T-helper 1 cell treated with Interleukin-12 subunit alpha and Interleukin-12 subunit beta and Interleukin-4 antibody, amounts not matched to agents 30 μg/mL and 1 μg/mL, for 36 hours (primary cell): ENCODE measurements around the gene YPEL2.

Experiments used
- H3K27ac Mint-ChIP-seq: one replicate; pipeline ENCODE4 v1.8.0; 2021; ENCODE audit warnings: mild to moderate bottlenecking, mixed read lengths
- H3K27me3 Mint-ChIP-seq: one replicate; pipeline ENCODE4 v1.8.0; 2021; ENCODE audit warnings: low read depth, mixed read lengths
- H3K36me3 Mint-ChIP-seq: one replicate; pipeline ENCODE4 v1.8.0; 2021; ENCODE audit warnings: low read depth, mixed read lengths
- H3K4me1 Mint-ChIP-seq: one replicate; pipeline ENCODE4 v1.8.0; 2021; ENCODE audit warnings: low read depth, mixed read lengths
- H3K4me3 Mint-ChIP-seq: one replicate; pipeline ENCODE4 v1.8.0; 2021; ENCODE audit warnings: mild to moderate bottlenecking, moderate library complexity, mixed read lengths
- H3K9me3 Mint-ChIP-seq: one replicate; pipeline ENCODE4 v1.8.0; 2021; ENCODE audit warnings: mixed read lengths

Gene YPEL2

GRCh38 chr17:59372138-59372751 lies 40.8 kb downstream of the YPEL2 start:
- no peak overlapping the region for H3K4me3 Mint-ChIP-seq
- H3K27ac Mint-ChIP-seq: peak overlapping the region; percentile 38
- H3K36me3 Mint-ChIP-seq: peaks cover 9% of the 10 kb centered on the region
- H3K9me3 Mint-ChIP-seq: no peaks in the 10 kb centered on the region
- H3K4me1 Mint-ChIP-seq: peaks cover 56% of the 10 kb centered on the region
- no peaks in the 10 kb centered on the region for H3K27me3 Mint-ChIP-seq

DNA sequence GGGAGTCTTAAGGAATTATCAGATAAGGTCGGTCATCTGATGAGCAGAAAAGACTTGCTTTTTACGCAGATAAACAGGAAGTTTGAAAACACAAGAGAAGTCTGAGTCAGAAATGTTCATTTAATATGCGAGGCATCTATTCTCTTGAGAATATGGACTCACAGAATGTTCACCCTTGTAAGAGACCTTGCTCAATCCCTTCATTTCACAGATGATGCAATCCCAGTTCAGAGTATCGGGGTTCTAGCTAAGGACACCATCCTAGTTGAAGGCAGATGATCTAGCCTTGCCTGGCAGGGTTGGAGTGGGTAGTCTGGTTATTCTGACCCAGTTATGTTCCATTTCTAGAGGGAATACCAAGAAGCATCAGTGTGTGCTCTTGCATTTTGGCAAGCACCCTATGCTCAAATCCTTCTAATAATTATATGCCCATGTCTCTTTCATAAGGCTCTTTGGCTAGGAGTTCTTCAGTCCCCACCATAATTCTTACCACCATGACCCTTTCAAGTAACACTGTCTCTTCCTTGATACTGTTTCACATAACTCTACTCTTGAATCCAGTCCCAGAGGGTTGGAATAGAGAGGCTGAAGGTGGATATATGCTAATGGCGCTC lies 42.5 kb downstream of the YPEL2 start:
- no peaks in the 10 kb centered on the region for H3K27me3 Mint-ChIP-seq
- H3K4me3 Mint-ChIP-seq: peak overlapping the region; percentile 32
- peaks cover 51% of the 10 kb centered on the region for H3K4me1 Mint-ChIP-seq
- no peaks in the 10 kb centered on the region for H3K9me3 Mint-ChIP-seq
- peaks cover 9% of the 10 kb centered on the region for H3K36me3 Mint-ChIP-seq
- H3K27ac Mint-ChIP-seq: peak overlapping the region; percentile 67

DNA sequence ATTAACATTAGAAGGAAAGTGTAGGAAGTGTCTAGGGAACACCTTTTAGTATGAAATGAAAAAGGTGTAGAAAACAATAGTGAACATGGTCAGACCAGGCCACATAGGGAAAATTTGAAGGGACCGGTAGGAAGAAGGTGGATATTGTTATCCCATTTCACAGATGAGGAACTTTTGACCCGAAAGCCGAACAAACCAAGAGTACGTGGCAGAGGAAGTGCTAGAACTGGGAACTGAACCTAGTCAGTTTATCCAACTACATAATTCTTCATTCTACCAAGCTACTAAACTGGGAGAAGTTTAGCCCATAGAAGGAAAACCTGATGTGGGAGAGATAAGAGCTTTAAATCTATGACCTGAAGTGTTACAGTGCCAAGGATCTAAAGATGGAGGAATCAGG lies 43.2 kb downstream of the YPEL2 start:
- no peak overlapping the region for H3K4me3 Mint-ChIP-seq
- peaks cover 9% of the 10 kb centered on the region for H3K36me3 Mint-ChIP-seq
- H3K27me3 Mint-ChIP-seq: no peaks in the 10 kb centered on the region
- peaks cover 51% of the 10 kb centered on the region for H3K4me1 Mint-ChIP-seq
- H3K27ac Mint-ChIP-seq: peak overlapping the region; percentile 67
- no peaks in the 10 kb centered on the region for H3K9me3 Mint-ChIP-seq

GRCh38 chr17:59375857-59376256 lies 44.4 kb downstream of the YPEL2 start:
- H3K9me3 Mint-ChIP-seq: no peaks in the 10 kb centered on the region
- no peaks in the 10 kb centered on the region for H3K27me3 Mint-ChIP-seq
- H3K4me3 Mint-ChIP-seq: no peak overlapping the region

DNA sequence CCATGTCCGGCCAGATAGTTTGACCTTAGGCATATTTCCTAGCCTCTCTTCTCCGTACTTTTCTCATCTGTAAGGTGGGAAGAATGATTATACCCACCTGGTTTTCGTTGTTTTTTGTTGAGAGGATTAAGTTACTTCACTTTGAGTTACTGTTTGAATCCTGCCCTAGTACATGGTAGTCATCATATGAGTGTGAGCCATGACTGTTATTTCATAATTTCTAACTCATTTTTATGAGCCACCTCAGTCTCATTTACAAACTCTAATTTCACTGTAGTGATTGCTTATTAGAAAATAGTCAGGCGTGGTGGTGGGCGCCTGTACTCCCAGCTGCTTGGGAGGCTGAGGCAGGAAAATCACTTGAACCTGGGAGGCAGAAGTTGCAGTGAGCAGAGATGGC lies 45.1 kb downstream of the YPEL2 start:
- peaks cover 48% of the 10 kb centered on the region for H3K4me1 Mint-ChIP-seq
- H3K27ac Mint-ChIP-seq: no peak overlapping the region

More at GRCh38 chr17:59375857-59376256, 44.4 kb downstream of the YPEL2 start:
- Mint-ChIP-seq H3K27ac (no peak overlapping the region), H3K36me3 (peaks cover 11% of the 10 kb centered on the region), H3K4me1 (peaks cover 51% of the 10 kb centered on the region)

DNA sequence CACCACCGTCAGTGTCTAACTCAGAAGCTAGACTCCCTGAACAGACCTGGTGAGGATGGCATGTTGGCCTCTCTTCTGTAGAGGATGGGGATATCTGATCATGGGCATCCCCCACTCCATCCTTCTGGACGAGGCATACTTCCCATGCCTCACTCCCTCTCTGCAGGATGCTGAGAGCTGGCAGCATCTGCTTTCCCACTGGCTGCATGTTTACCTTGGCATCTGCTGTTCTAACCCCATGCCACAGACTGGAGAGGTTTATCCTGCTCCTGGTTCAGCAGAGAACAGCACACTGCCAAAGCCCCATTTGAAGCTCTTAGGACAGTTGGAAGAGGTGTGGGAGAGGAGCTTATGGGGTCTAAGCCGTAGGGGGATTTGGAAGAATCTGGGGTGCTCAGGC lies 46.0 kb downstream of the YPEL2 start:
- Mint-ChIP-seq H3K9me3 (no peaks in the 10 kb centered on the region), H3K4me1 (peaks cover 44% of the 10 kb centered on the region), H3K4me3 (no peak overlapping the region), H3K36me3 (peaks cover 9% of the 10 kb centered on the region), H3K27ac (no peak overlapping the region), H3K27me3 (no peaks in the 10 kb centered on the region)

More for the DNA sequence above, 45.1 kb downstream of the YPEL2 start:
- H3K27me3 Mint-ChIP-seq: no peaks in the 10 kb centered on the region
- H3K36me3 Mint-ChIP-seq: peaks cover 9% of the 10 kb centered on the region
- H3K4me3 Mint-ChIP-seq: no peak overlapping the region
- no peaks in the 10 kb centered on the region for H3K9me3 Mint-ChIP-seq

DNA sequence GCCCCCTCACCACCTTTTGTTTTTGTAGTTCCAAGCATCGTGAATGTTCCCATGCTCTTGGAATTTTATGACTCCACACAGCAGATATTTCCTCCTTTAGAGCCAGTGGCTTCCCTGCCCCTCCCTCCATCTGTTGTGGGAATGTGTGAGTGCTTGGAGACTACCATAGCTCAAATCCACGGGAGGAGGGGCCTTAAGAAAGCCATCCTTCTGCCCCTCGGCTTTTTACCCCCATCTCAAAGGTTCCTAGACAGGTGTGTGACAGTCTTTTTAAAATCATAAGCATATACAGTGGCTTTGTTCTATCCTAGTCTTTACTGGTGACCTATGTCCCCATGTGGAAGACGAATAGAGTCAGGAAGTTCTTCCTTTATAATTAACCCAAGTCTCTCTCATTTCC lies 47.2 kb downstream of the YPEL2 start:
- Mint-ChIP-seq H3K9me3 (no peaks in the 10 kb centered on the region), H3K36me3 (peaks cover 6% of the 10 kb centered on the region), H3K27me3 (no peaks in the 10 kb centered on the region), H3K4me3 (no peak overlapping the region), H3K27ac (no peak overlapping the region), H3K4me1 (peaks cover 36% of the 10 kb centered on the region)

GRCh38 chr17:59380474-59380873 lies 49.0 kb downstream of the YPEL2 start:
- Mint-ChIP-seq H3K27ac (no peak overlapping the region), H3K4me3 (no peak overlapping the region), H3K36me3 (peaks cover 3% of the 10 kb centered on the region), H3K27me3 (no peaks in the 10 kb centered on the region), H3K9me3 (no peaks in the 10 kb centered on the region), H3K4me1 (peaks cover 18% of the 10 kb centered on the region)

- no peaks in the 10 kb centered on the region for H3K9me3 Mint-ChIP-seq
- H3K4me1 Mint-ChIP-seq: peaks cover 9% of the 10 kb centered on the region
- no peak overlapping the region for H3K27ac Mint-ChIP-seq
- H3K4me3 Mint-ChIP-seq: no peak overlapping the region
- H3K27me3 Mint-ChIP-seq: peaks cover 4% of the 10 kb centered on the region
- peaks cover 3% of the 10 kb centered on the region for H3K36me3 Mint-ChIP-seq
These were observed 50.5 kb downstream of the YPEL2 start for GRCh38 chr17:59381716-59382570.

- peaks cover 4% of the 10 kb centered on the region for H3K27me3 Mint-ChIP-seq
- no peak overlapping the region for H3K27ac Mint-ChIP-seq
These were observed 52.4 kb downstream of the YPEL2 start for GRCh38 chr17:59383893-59384292.

GRCh38 chr17:59387351-59388068 lies 56.1 kb downstream of the YPEL2 start:
- Mint-ChIP-seq H3K27me3 (peaks cover 4% of the 10 kb centered on the region), H3K4me3 (no peak overlapping the region), H3K4me1 (no peaks in the 10 kb centered on the region), H3K36me3 (peaks cover 3% of the 10 kb centered on the region), H3K9me3 (no peaks in the 10 kb centered on the region), H3K27ac (no peak overlapping the region)

More at GRCh38 chr17:59383893-59384292, 52.4 kb downstream of the YPEL2 start:
- no peak overlapping the region for H3K4me3 Mint-ChIP-seq
- H3K4me1 Mint-ChIP-seq: peaks cover 9% of the 10 kb centered on the region
- H3K36me3 Mint-ChIP-seq: peaks cover 3% of the 10 kb centered on the region
- H3K9me3 Mint-ChIP-seq: no peaks in the 10 kb centered on the region

GRCh38 chr17:59388069-59388556 lies 56.7 kb downstream of the YPEL2 start:
- H3K9me3 Mint-ChIP-seq: no peaks in the 10 kb centered on the region
- no peak overlapping the region for H3K4me3 Mint-ChIP-seq
- H3K27me3 Mint-ChIP-seq: peaks cover 4% of the 10 kb centered on the region
- H3K4me1 Mint-ChIP-seq: no peaks in the 10 kb centered on the region
- H3K36me3 Mint-ChIP-seq: peaks cover 3% of the 10 kb centered on the region
- no peak overlapping the region for H3K27ac Mint-ChIP-seq

GRCh38 chr17:59389066-59389465 lies 57.6 kb downstream of the YPEL2 start:
- Mint-ChIP-seq H3K4me1 (no peaks in the 10 kb centered on the region), H3K27me3 (peaks cover 4% of the 10 kb centered on the region), H3K9me3 (no peaks in the 10 kb centered on the region), H3K27ac (no peak overlapping the region), H3K4me3 (no peak overlapping the region), H3K36me3 (peaks cover 3% of the 10 kb centered on the region)

GRCh38 chr17:59391021-59391420 lies 59.6 kb downstream of the YPEL2 start:
- Mint-ChIP-seq H3K27me3 (peaks cover 3% of the 10 kb centered on the region), H3K36me3 (peaks cover 3% of the 10 kb centered on the region), H3K9me3 (no peaks in the 10 kb centered on the region), H3K27ac (no peak overlapping the region), H3K4me3 (no peak overlapping the region), H3K4me1 (no peaks in the 10 kb centered on the region)
